Measurements from ENCODE around the gene PML.
"Not testable (repeated sequence)": the region's sequence is repeated elsewhere in the genome, so short reads cannot be mapped to it uniquely, and the experiment has no call there.

Gene PML

GRCh38 chr15:74046275-74046674, 51.8 kb downstream of the PML start:
- Histone ChIP-seq H3K36me3 (ENCODE audit: control insufficient read depth, insufficient read depth, low read length) (no peaks in the 10 kb centered on the region), H3K27ac (ENCODE audit: low read length) (no peak overlapping the region), H3K4me1 (ENCODE audit: control insufficient read depth, insufficient read depth, low read length) (peaks cover 3% of the 10 kb centered on the region; the same call in 1 of the 2 replicates), H3K27me3 (ENCODE audit: control insufficient read depth, insufficient read depth, low read length) (no peaks in the 10 kb centered on the region), H3K4me3 (ENCODE audit: low read length) (no peak overlapping the region), H3K9me3 (ENCODE audit: control insufficient read depth, insufficient read depth, low read length) (no peaks in the 10 kb centered on the region)
- no CpG with 5 or more reads among the region's 7 CpGs for WGBS (ENCODE audit: insufficient coverage, insufficient read length)
- DNase-seq (ENCODE audit: low read depth, low spot score), result no peak

GRCh38 chr15:74050127-74050526, 55.6 kb downstream of the PML start:
- WGBS (ENCODE audit: insufficient coverage, insufficient read length), result no CpG with 5 or more reads among the region's 5 CpGs
- Histone ChIP-seq H3K36me3 (ENCODE audit: control insufficient read depth, insufficient read depth, low read length) (no peaks in the 10 kb centered on the region), H3K4me3 (ENCODE audit: low read length) (no peak overlapping the region), H3K9me3 (ENCODE audit: control insufficient read depth, insufficient read depth, low read length) (no peaks in the 10 kb centered on the region), H3K4me1 (ENCODE audit: control insufficient read depth, insufficient read depth, low read length) (peaks cover 4% of the 10 kb centered on the region; the same call in 1 of the 2 replicates), H3K27me3 (ENCODE audit: control insufficient read depth, insufficient read depth, low read length) (no peaks in the 10 kb centered on the region), H3K27ac (ENCODE audit: low read length) (no peak overlapping the region)
- no peak for DNase-seq (ENCODE audit: low read depth, low spot score)

GRCh38 chr15:74050556-74051234, 56.2 kb downstream of the PML start:
- Histone ChIP-seq H3K27me3 (ENCODE audit: control insufficient read depth, insufficient read depth, low read length) (no peaks in the 10 kb centered on the region), H3K36me3 (ENCODE audit: control insufficient read depth, insufficient read depth, low read length) (no peaks in the 10 kb centered on the region), H3K4me3 (ENCODE audit: low read length) (no peak overlapping the region), H3K4me1 (ENCODE audit: control insufficient read depth, insufficient read depth, low read length) (peaks cover 4% of the 10 kb centered on the region; the same call in 1 of the 2 replicates), H3K27ac (ENCODE audit: low read length) (no peak overlapping the region), H3K9me3 (ENCODE audit: control insufficient read depth, insufficient read depth, low read length) (no peaks in the 10 kb centered on the region)
- WGBS (ENCODE audit: insufficient coverage, insufficient read length), result no CpG with 5 or more reads among the region's 8 CpGs
- no peak for DNase-seq (ENCODE audit: low read depth, low spot score)

- not testable (repeated sequence) for H3K9me3 ChIP-seq (ENCODE audit: control insufficient read depth, insufficient read depth, low read length); H3K27ac ChIP-seq (ENCODE audit: low read length); H3K4me1 ChIP-seq (ENCODE audit: control insufficient read depth, insufficient read depth, low read length); H3K27me3 ChIP-seq (ENCODE audit: control insufficient read depth, insufficient read depth, low read length); H3K4me3 ChIP-seq (ENCODE audit: low read length); H3K36me3 ChIP-seq (ENCODE audit: control insufficient read depth, insufficient read depth, low read length); DNase-seq (ENCODE audit: low read depth, low spot score)
- no CpG with 5 or more reads among the region's 42 CpGs for WGBS (ENCODE audit: insufficient coverage, insufficient read length)
These were observed 58.0 kb downstream of the PML start for GRCh38 chr15:74052271-74053260.

GRCh38 chr15:74053517-74053916, 59.0 kb downstream of the PML start:
- Histone ChIP-seq H3K4me1 (ENCODE audit: control insufficient read depth, insufficient read depth, low read length) (0 out of 2 replicates have a peak, but pooled peaks cover 1% of the 10 kb centered on the region), H3K36me3 (ENCODE audit: control insufficient read depth, insufficient read depth, low read length) (no peaks in the 10 kb centered on the region), H3K4me3 (ENCODE audit: low read length) (no peak overlapping the region), H3K9me3 (ENCODE audit: control insufficient read depth, insufficient read depth, low read length) (no peaks in the 10 kb centered on the region), H3K27me3 (ENCODE audit: control insufficient read depth, insufficient read depth, low read length) (no peaks in the 10 kb centered on the region), H3K27ac (ENCODE audit: low read length) (no peak overlapping the region)
- WGBS (ENCODE audit: insufficient coverage, insufficient read length), result no CpG with 5 or more reads among the region's 15 CpGs
- DNase-seq (ENCODE audit: low read depth, low spot score), result no peak

- no peaks in the 10 kb centered on the region for H3K36me3 ChIP-seq (ENCODE audit: control insufficient read depth, insufficient read depth, low read length)
- WGBS (ENCODE audit: insufficient coverage, insufficient read length), result no CpG with 5 or more reads among the region's 17 CpGs
- no peak overlapping the region for H3K27ac ChIP-seq (ENCODE audit: low read length)
- H3K9me3 ChIP-seq (ENCODE audit: control insufficient read depth, insufficient read depth, low read length), result no peaks in the 10 kb centered on the region
- H3K4me3 ChIP-seq (ENCODE audit: low read length), result no peak overlapping the region
- H3K27me3 ChIP-seq (ENCODE audit: control insufficient read depth, insufficient read depth, low read length), result no peaks in the 10 kb centered on the region
- peak; percentile 41 for DNase-seq (ENCODE audit: low read depth, low spot score)
- 0 out of 2 replicates have a peak, but pooled peaks cover 1% of the 10 kb centered on the region for H3K4me1 ChIP-seq (ENCODE audit: control insufficient read depth, insufficient read depth, low read length)
These were observed 59.5 kb downstream of the PML start for GRCh38 chr15:74053941-74054529.

- Histone ChIP-seq H3K27ac (ENCODE audit: low read length) (no peak overlapping the region), H3K27me3 (ENCODE audit: control insufficient read depth, insufficient read depth, low read length) (no peaks in the 10 kb centered on the region), H3K9me3 (ENCODE audit: control insufficient read depth, insufficient read depth, low read length) (no peaks in the 10 kb centered on the region), H3K4me3 (ENCODE audit: low read length) (no peak overlapping the region), H3K36me3 (ENCODE audit: control insufficient read depth, insufficient read depth, low read length) (no peaks in the 10 kb centered on the region), H3K4me1 (ENCODE audit: control insufficient read depth, insufficient read depth, low read length) (0 out of 2 replicates have a peak, but pooled peaks cover 1% of the 10 kb centered on the region)
- no CpG with 5 or more reads among the region's 2 CpGs for WGBS (ENCODE audit: insufficient coverage, insufficient read length)
- DNase-seq (ENCODE audit: low read depth, low spot score), result no peak
These were observed 61.3 kb downstream of the PML start for GRCh38 chr15:74055804-74056203.

- no CpG with 5 or more reads among the region's 5 CpGs for WGBS (ENCODE audit: insufficient coverage, insufficient read length)
These were observed 61.8 kb downstream of the PML start for GRCh38 chr15:74056330-74056729.

GRCh38 chr15:74059050-74059833, 64.7 kb downstream of the PML start:
- not testable (repeated sequence) for H3K4me3 ChIP-seq (ENCODE audit: low read length); H3K4me1 ChIP-seq (ENCODE audit: control insufficient read depth, insufficient read depth, low read length); H3K36me3 ChIP-seq (ENCODE audit: control insufficient read depth, insufficient read depth, low read length); H3K9me3 ChIP-seq (ENCODE audit: control insufficient read depth, insufficient read depth, low read length); DNase-seq (ENCODE audit: low read depth, low spot score); H3K27ac ChIP-seq (ENCODE audit: low read length); H3K27me3 ChIP-seq (ENCODE audit: control insufficient read depth, insufficient read depth, low read length)
- WGBS (ENCODE audit: insufficient coverage, insufficient read length), result no CpG with 5 or more reads among the region's 6 CpGs

More at GRCh38 chr15:74056330-74056729, 61.8 kb downstream of the PML start:
- H3K4me3 ChIP-seq (ENCODE audit: low read length); H3K9me3 ChIP-seq (ENCODE audit: control insufficient read depth, insufficient read depth, low read length); H3K27me3 ChIP-seq (ENCODE audit: control insufficient read depth, insufficient read depth, low read length); H3K4me1 ChIP-seq (ENCODE audit: control insufficient read depth, insufficient read depth, low read length); DNase-seq (ENCODE audit: low read depth, low spot score); H3K27ac ChIP-seq (ENCODE audit: low read length); H3K36me3 ChIP-seq (ENCODE audit: control insufficient read depth, insufficient read depth, low read length): not testable (repeated sequence)

GRCh38 chr15:74060251-74060650, 65.7 kb downstream of the PML start:
- no CpG with 5 or more reads among the region's 6 CpGs for WGBS (ENCODE audit: insufficient coverage, insufficient read length)
- no peaks in the 10 kb centered on the region for H3K4me1 ChIP-seq (ENCODE audit: control insufficient read depth, insufficient read depth, low read length)
- H3K4me3 ChIP-seq (ENCODE audit: low read length), result no peak overlapping the region
- no peak for DNase-seq (ENCODE audit: low read depth, low spot score)
- H3K27ac ChIP-seq (ENCODE audit: low read length), result no peak overlapping the region
- no peaks in the 10 kb centered on the region for H3K27me3 ChIP-seq (ENCODE audit: control insufficient read depth, insufficient read depth, low read length)
- no peaks in the 10 kb centered on the region for H3K36me3 ChIP-seq (ENCODE audit: control insufficient read depth, insufficient read depth, low read length)
- H3K9me3 ChIP-seq (ENCODE audit: control insufficient read depth, insufficient read depth, low read length), result no peaks in the 10 kb centered on the region
